ENCODE results near the gene GNAZ.

Gene GNAZ

DNA sequence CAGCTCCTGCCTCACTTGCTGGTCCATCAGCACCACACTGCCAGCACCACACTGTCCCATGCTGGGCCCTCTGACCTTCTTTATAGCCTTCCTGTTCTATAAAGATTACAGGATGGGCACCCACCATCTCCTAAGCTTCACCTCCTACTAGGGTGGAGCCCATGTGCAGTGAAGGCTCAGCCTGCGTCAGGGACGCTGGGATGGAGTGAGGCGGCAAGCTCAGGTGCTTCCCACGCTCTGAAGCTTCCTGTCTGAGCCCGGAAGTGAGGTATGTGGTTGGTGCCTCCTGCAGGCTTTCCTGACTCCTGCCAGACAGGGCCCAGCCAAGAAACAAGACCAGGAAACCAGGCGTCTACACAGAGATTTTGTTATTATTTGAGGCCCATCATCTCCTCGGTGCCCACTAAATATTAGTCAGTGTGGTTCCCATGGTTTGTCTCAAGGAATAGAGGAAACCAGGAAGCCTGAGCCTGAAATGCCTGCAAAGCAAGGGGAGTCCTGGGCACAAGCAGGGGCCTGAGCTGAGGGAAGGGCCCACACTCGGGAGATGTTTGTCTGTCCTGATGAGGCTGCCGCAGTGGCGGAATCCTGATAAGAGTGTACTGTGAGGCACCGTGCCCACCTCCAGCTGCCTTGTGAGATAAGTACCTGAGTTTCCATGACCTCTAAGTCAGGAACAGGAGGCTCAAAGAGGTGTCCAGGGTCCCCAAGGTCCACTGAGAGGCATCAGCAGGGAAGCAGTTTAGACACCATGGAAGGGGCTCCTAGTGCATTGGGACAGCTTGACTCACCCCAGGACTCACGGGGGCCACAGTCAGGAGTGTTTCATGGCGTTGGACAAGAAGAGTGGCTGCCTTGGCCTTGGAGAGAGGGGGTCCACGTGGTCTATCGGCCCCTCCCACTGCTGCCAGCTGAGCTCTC is 49.4 kb downstream of the GNAZ start:
- no peak for DNase-seq (ENCODE audit: low spot score)

DNA sequence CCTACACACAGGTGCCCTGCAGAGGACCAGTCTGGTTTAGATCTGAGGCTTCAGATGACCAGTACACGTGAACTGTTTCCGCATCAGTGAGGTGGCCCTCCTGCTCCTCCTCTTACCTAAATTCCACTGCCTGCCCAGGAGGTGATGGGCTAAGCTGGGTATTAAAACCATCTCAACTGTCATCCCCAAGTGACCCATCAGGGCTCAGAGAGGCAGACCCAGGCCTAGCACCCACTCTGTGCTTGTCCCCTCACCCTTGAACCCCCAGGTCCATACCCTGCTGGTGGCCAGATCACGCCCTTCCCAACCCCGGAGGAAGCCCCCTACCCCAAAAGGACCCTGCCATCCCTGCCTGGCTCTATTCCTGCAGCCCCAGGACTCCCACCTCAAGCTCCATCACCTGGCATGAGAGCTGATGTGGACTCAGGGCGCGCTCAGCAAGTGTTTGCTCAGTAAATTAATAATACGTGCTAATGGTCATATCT is 50.1 kb downstream of the GNAZ start:
- no peak for DNase-seq (ENCODE audit: low spot score)

DNA sequence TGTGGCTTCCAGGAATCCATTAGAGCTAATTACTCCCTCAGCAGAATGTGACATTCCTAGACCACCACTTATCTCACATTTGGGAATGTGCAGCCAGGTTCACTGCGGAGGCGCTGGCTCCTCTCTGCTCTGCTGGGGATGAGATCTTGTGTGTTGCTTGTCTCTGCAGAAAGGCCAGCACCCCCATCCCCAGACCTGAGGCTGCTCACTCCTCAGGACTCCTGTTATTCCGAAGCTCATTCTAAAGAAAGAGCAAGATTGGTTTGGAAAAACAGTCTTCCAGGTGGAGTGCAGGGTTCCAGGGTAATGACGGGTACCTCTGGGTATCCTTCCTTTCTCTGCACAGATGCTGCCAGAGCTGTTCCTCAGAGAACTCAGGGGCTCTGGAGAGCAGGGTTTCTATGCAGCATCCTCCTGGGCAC is 50.7 kb downstream of the GNAZ start:
- DNase-seq (ENCODE audit: low spot score), result no peak

DNA sequence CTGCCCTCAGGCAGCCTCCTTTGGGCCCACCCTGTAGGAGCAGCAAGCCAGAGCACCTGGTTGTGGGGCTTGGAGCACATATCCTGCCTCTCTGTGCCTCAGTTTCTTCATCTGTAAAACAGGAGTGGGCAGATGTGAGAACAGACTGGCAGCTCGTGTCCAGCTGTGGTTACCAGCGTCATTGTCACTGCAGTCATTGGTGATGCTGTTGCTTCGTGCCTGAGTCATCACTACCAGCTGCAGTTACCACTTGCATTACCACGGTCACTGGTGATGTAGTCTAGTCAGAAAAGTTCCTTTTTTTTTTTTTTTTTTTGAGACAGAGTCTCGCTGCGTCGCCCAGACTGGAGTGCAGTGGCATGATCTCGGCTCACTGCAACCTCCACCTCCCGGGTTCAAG is 51.1 kb downstream of the GNAZ start:
- DNase-seq (ENCODE audit: low spot score), result peak; percentile 47

DNA sequence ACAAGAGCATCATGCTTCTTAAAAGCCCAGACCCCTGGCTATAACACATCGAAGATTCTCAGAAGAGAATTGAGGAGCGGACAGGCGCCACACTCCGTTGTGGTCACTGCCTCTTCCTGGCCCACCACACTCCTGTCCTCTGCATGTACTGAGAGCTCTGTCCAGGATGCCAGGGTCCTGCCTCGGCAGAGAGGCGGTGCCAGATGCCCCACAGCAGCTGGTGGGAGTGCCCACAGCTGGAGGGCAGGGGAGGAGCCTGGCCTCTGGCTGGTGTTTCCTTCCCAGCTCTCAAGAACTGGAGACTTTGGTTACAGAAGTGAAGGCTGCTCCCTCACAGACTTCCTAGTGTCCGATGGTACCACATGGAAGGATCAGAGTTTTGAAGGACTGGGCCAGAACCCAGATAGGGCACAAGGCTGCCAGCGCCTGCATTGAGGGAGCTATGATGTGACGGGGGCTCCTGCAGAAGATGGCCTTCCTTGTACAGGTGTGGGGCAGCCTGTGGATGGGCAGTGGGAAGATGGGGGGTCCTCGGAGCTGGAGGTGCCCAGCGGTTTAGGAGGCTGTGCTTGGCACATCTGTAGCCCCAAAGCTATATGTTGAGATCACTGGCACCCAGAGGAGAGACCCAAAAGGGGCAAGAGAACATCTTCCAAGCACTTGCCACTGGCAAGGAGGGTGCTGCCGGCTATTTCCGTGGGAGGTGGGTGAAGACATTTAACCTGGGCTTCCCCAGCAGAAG is 52.1 kb downstream of the GNAZ start:
- DNase-seq (ENCODE audit: low spot score), result no peak

DNA sequence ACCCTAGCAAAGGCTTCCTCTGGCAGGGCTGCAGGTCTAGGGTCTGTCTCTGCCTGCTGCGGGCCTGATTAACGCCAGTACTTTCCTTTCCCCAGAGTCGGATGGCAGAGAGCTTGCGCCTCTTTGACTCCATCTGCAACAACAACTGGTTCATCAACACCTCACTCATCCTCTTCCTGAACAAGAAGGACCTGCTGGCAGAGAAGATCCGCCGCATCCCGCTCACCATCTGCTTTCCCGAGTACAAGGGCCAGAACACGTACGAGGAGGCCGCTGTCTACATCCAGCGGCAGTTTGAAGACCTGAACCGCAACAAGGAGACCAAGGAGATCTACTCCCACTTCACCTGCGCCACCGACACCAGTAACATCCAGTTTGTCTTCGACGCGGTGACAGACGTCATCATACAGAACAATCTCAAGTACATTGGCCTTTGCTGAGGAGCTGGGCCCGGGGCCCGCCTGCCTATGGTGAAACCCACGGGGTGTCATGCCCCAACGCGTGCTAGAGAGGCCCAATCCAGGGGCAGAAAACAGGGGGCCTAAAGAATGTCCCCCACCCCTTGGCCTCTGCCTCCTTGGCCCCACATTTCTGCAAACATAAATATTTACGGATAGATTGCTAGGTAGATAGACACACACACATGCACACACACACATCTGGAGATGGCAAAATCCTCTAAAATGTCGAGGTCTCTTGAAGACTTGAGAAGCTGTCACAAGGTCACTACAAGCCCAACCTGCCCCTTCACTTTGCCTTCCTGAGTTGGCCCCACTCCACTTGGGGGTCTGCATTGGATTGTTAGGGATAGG is 52.9 kb downstream of the GNAZ start:
- no peak for DNase-seq (ENCODE audit: low spot score)

DNA sequence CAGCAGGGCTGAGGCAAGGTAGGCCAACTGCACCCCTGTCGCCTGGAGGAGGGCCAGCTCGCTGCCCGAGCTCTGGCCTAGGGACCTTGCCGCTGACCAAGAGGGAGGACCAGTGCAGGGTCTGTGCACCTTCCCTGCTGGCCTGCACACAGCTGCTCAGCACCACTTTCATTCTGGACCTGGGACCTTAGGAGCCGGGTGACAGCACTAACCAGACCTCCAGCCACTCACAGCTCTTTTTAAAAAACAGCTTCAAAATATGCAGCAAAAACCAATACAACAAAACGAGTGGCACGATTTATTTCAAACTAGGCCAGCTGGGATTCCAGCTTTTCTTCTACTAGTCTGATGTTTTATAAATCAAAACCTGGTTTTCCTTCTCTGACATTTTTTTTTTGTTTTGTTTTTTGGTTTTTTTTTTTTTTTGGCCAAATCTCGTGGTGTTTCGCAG is 53.5 kb downstream of the GNAZ start:
- no peak for DNase-seq (ENCODE audit: low spot score)

DNA sequence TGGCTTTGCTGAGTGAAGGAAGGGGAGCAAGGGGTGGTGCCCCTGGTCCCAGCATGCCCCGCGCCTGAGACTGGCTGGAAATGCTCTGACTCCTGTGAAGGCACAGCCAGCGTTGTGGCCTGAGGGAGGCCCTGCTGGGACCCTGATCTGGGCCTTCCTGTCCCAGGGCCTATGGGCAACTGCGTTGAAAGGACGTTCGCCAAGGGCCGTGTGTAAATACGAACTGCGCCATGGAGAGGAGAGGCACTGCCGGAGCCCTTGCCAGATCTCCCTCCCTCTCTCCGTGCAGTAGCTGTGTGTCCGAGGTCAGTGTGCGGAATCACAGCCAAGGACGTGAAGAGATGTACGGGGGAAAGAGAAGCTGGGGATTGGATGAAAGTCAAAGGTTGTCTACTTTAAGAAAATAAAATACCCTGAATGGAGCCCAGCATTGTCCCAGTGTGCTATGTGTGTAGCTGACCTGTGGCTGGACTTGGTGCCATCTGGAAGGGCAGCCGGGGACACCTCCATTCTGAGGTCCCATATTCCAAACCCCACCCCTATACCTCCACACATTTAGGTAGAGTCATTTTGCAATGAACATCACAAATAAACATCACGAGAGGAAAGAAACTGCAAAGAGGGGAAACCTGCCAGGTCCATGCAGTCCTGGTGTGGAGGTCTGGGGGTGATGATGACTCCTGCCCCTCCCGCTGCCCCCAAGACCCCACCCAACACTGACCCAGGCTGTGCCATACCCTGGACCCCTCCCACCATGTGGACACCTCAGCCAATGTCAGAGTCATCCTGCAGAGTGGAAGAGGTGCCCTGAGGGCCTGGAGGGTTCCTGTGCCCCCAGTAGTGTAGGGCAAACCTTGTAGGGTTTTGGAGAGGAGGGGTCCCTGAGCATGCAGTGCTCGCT is 54.5 kb downstream of the GNAZ start:
- no peak for DNase-seq (ENCODE audit: low spot score)

DNA sequence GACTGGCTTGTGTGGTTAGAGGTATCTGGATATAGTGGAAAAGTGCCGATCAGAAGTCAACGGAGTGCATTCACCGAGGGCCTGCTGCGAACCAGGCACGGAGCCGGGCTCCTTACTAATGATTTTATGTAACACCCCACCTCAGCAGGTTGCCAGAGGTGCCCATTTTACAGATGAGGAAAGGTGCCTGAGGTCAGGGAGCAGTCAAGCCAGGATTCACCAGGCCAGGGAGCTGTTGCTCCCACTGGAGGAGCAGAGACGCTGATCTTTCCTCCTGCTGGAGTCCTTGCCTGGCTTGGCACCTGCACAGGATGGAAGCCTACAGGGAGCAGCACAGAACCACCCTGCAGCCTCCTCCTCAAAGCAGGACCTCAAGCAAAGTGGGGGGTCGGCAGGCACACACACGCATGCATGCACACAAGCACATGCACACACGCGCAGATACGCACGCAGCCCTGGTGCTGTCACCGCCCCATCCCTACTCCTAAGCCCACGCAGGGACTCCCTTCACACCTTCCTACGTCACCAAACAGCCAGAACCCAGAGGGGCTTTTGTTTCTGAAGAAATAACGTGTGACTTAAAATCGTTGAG is 55.3 kb downstream of the GNAZ start:
- no peak for DNase-seq (ENCODE audit: low spot score)

DNA sequence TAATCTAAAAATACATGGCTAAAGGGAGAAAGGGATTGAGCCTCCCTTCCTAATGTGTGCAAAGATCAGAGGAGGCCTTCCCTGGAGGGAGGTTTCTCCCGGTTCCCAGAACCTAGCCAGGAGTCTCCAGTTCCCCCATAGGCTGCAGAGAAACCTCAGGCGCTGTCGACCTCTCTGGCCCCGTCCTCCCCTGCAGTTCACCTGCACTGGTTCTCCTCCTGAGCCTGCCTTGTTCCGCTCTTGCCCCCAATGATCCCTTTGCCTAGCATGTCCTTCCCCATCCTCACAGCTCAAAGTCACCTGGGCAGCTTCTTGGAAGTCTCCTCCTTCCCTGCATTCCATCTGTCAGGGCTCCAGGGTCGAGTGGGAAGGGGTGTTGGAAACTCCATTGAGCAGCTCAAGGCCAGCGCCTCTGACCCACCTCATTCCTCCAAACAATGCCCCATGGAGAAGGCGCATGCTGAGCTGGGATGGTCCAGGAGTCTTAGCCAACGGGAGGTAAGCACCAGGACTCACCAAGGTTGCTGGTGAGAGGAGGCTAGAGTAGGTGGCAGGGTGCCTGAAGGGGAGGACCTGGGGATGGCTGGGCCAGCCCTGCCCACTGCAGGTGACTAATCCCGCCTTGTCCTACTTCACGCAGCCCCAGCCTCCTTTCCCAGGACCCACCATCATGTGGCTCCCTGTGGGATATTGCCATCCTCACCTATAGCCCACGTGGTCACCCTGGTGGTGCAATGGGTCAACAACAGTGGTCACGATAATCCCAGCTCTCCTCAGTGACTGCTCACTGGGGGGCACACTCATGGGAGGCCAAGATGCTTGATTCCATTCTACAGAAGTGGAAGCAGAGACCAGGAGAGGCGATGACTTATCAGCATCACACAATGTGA is 56.1 kb downstream of the GNAZ start:
- DNase-seq (ENCODE audit: low spot score), result no peak

DNA sequence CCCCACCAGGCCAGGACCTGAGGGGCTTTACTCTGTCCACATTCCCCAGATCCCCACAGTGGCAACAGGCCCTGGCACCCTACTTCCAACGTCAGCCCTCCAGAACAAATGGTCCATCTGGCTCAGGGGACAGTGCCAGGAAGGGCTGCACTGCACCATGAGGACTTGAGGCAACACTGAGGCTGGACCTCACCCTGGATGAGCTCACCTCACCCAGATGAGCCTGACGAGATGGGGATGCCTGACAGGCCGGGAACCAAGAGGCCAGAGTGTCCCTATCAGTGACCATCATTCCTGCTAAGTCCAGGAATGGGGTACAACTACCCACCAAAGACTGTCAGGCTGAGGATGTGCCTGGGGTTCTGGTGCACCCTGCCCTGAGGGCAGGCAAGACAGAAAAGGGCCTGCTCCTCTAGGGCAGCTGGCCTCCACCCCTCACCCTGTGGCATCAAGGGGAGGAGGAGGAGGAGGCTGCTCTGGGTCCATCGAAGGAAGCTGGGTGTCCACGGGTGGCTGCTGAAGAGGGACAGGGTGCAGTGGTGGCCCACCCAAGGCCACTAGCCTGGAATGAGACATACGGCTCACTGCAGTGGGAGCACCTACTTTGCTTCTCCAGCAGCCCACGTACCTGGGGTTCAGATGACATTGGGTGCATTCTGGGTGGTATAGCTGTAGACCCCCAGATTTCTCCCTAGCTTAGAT is 56.9 kb downstream of the GNAZ start:
- no peak for DNase-seq (ENCODE audit: low spot score)

DNA sequence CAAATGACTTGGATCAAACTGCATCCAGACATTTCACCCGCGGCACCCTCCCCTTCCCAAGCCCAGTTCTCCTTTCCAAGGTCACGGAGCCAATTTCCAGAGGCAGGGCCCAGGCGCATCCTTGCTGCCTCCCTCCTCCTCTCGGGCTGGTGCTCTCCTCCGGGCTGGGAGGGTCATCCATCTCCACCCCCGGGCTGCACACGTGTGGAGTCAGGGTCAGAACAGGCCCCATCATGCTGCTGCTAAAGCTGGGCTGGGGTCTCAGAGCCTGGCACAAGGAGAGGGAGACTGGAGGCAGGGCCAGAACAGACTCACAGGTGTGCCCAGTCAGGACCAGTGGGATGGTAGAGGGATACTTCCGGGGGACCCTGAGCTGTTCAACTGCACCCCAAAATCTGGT is 57.5 kb downstream of the GNAZ start:
- no peak for DNase-seq (ENCODE audit: low spot score)

DNA sequence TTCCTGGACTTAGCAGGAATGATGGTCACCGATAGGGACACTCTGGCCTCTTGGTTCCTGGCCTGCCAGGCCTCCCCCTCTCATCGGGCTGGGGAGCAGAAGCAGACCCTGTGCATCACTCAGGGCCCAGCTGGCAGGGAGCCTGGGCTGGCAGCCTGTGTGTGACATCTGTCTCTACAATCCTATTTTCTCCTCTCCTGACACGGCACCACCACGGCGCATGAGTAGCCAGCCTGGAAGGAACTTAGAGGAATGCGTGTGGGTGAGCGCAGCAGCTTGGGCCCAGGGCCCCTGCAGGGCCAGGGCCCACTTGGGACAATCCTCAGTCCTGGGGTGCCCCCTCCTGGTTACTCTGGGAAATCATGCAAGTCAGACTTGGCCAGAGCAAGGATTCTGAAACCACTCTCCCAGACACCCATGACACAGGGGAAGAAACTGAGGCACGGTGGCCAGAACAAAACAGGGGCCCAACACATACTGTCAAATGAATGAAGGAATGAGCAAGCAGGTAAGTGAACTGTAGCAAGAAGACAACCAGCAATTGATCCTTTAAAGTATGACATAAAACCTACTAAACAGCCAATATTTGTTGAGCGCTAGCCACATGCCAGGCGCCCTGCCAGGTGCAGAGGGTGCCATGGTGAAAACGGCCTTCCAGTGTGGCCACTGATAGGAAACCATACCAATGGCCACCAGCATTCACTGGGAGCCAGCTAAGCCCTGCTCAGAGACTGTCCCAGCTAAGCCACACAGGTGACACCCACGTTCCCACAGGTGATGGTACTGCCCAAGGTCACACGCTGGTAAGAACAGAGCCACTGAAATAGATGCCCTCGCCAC is 58.2 kb downstream of the GNAZ start:
- peak; percentile 88 for DNase-seq (ENCODE audit: low spot score)

DNA sequence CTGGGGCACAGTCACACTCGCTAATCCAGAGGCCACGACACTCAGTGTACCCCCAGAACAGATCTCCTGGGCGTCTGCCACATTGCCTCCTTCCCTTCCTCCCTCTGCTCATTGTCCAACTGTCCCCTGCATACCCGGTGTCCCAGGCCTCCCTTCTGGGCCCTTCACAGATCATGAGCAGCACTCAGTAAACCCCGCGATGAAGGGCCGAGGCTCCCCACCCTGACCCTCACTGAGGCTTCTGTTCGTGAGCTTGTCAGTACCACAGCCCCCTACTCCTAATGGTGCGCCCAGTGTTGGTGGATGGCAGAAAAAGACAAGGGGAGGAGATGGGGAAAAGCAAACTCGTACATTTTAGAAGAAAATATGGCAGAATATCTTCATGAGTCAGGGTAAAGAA is 58.8 kb downstream of the GNAZ start:
- DNase-seq (ENCODE audit: low spot score), result no peak

DNA sequence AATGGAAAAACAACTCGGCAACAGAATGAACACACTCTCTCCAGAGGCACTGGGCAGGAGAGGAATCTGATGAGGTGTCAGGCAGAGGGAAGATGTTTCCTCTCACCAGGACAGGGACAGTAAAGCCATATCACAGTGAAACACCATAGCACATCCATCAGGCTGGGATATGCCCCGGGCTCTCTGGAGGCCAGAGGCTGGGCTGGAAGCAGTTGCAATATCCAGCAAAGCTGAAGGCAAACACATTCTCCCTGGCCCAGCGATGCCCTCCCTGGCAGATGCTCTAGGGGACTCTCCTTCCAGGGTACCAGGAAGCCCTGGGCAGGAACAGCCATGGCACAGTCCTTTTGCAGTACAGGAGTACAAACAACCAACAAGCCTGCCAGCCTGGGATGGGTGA is 60.4 kb downstream of the GNAZ start:
- DNase-seq (ENCODE audit: low spot score), result no peak

DNA sequence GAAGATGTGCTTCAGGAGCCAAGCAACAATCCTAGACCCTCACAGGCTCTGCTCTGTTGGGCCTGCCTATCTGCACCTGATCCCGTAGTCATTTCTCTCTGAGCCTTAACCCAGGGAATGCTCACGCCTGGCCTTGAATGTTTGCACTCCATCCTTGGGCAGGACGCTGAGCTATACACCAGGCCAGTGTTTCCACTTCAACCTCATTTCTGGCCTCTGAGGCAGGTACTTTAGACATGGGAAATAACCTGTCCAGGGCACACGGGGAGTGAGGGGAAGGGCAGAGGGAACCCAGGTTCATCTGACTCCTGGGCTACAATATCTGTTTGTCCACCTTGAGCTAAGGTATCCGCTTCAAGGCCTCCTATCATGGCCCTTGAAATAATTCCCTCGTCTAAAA is 61.6 kb downstream of the GNAZ start:
- DNase-seq (ENCODE audit: low spot score), result no peak

DNA sequence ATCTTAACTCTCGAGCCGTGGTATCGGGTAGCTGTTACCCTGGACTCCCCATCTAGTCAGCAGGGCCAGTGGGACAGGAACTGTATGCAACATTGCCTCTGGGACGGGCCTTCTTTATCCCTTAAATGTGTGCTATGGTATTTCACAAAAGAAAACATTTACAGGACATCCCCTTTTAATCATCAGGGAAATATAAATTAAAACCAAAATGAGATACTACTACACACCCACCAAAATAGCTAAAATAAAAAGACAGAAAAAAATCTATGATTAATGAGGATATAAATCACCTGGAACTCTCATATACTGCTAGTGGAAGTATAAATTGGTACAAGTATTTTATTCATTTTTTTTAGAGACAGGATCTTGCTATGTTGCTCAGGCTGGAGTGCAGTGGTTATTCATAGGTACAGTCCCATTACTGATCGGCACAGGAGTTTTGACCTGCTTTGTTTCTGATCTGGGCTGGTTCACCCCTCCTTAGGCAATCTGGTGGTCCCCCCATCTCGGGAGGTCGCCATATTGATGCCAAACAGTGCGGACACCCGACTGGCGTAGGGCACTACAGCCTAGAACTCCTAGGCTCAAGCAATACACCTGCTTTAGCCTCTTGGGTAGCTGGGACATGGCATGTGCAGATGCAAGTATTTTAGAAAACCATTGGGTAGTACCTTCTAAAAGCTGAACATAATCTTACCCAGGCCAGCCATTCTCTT is 62.2 kb downstream of the GNAZ start:
- no peak for DNase-seq (ENCODE audit: low spot score)

DNA sequence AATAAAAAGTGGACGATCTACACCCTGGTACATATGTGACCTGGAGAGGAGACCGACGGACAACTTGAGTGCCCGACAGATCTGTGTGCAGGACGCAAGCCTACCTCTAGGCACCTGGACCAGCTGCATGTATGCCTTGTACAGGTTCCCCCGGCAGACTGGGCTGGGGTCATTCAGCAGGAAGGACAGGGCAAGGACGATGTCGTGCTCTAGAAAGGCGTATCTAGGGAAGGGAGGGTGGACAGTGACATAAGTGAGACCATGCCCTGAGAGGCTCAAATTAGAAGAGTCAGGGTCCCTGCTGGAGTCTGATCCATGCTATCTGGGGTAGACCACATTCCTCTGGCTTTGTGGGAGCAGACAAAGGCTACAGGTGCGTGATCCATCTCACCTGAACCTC is 63.6 kb downstream of the GNAZ start:
- no peak for DNase-seq (ENCODE audit: low spot score)
